Activated naive CD8-positive, alpha-beta T cell treated with anti-CD3 and anti-CD28 coated beads, Interleukin-2, amount 10 ng/mL, durations not matched to agents 7 days and 5 days (primary cell): ENCODE data around the gene ADAM29. TPM values are rescaled to one million over a fixed set of nuclear protein-coding genes. Genes with fewer than 3 reads are reported as not detected.
"Not testable (repeated sequence)": the region's sequence is repeated elsewhere in the genome, so short reads cannot be mapped to it uniquely, and the experiment has no call there.

Experiments used
- ATAC-seq: fragments of 150-1000 bp; cut with Tn5 transposase; one replicate; pipeline ENCODE4 v1.10.0; 2021; ENCODE audit warnings: low read depth, moderate library complexity
- POLR2A ChIA-PET: fragments of 350-600 bp; sonication (Branson Sonifier 250); formaldehyde crosslinking; loops from one replicate; lab custom pipeline; 2021; ENCODE audit warnings: antibody characterized with exemption; lab: Charles Lee
- DNase-seq: peaks from one replicate; pipeline ENCODE4 v3.0.0; 2021
- H3K27ac Mint-ChIP-seq: one replicate; pipeline ENCODE4 v1.8.0; 2022; ENCODE audit warnings: mild to moderate bottlenecking, mixed read lengths
- H3K27me3 Mint-ChIP-seq: one replicate; pipeline ENCODE4 v1.8.0; 2022; ENCODE audit warnings: mild to moderate bottlenecking, moderate library complexity, mixed read lengths
- H3K36me3 Mint-ChIP-seq: one replicate; pipeline ENCODE4 v1.8.0; 2021; ENCODE audit warnings: mild to moderate bottlenecking, mixed read lengths
- H3K4me1 Mint-ChIP-seq: one replicate; pipeline ENCODE4 v1.8.0; 2021; ENCODE audit warnings: mixed read lengths
- H3K4me3 Mint-ChIP-seq: one replicate; pipeline ENCODE4 v1.8.0; 2022; ENCODE audit warnings: mild to moderate bottlenecking, moderate library complexity, mixed read lengths
- H3K9me3 Mint-ChIP-seq: one replicate; pipeline ENCODE4 v1.8.0; 2021; ENCODE audit warnings: mixed read lengths
- total RNA-seq, 2 experiments: library from RNA; stranded (reverse); gene quantifications; one replicate each; pipeline ENCODE4 v1.2.3, GENCODE V29; 2021

Gene ADAM29
- total RNA-seq, 2 experiments from 2014 or later: not detected

DNA sequence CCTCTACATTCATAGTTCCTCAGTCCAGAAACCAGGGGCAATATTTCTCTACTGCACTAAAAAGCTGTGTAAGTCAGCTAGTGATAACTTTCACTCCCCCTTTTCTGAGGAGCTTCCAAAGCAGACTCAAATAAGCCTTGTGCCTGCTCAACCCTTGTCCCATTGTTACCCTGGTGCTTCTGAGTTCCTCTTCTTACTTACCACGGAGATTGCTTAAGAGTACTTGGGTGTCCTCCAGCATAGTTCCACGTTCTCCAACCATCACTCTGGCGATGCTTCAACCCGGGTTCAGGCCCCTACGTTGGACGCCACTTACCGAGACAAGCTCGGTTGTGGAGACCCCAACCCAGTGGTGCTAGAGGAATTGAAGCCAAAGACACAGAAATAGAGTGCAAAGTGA, 71.6 kb downstream of the ADAM29 start:
- DNase-seq (no peak), ATAC-seq (no peak)
- Mint-ChIP-seq H3K27ac (no peak overlapping the region), H3K4me3 (no peak overlapping the region), H3K9me3 (peaks cover 1% of the 10 kb centered on the region), H3K36me3 (no peaks in the 10 kb centered on the region), H3K4me1 (no peaks in the 10 kb centered on the region), H3K27me3 (no peaks in the 10 kb centered on the region)
- POLR2A ChIA-PET: no interaction called here

DNA sequence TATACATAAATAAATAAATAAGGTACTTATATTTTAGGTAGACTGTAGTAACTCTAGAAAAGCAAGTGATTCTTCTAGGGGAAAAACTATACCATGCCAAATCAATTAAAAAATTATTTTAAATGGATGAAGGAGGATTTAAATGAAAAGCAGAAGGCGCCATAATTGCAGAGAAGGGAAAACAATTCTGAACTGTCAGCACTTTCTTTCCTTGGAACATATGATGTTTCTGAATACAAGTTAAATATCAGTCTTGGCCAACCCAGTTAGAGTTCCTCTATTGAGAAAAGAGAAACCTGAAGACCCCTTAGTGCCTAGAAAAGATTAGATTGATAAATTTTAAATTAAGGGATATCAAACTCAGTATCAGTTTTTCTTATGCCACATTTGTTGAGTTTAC, 75.8 kb downstream of the ADAM29 start:
- no peak overlapping the region for H3K27ac Mint-ChIP-seq
- H3K4me1 Mint-ChIP-seq: no peaks in the 10 kb centered on the region
- no peak for DNase-seq
- H3K27me3 Mint-ChIP-seq: no peaks in the 10 kb centered on the region
- H3K36me3 Mint-ChIP-seq: no peaks in the 10 kb centered on the region
- H3K4me3 Mint-ChIP-seq: no peak overlapping the region
- ATAC-seq: no peak
- POLR2A ChIA-PET: no interaction called here
- no peaks in the 10 kb centered on the region for H3K9me3 Mint-ChIP-seq

DNA sequence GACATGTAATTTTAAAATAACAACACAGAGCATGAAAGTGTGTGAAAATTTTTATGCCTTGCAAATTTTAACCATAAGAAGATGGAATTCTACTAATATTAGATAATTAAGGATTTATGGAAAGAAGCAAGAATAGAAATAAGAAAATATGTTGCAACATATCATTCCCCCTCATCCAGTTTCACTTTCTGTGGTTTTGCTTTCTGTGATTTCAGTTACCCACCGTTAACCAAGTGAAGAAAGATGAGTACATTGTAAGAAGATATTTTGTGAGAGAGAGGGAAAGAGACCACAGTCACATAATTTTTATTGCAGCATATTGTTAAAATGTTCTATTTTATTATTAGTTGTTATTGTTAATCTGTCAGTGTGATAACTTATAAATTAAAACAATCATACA, 77.9 kb downstream of the ADAM29 start:
- Mint-ChIP-seq H3K36me3 (no peaks in the 10 kb centered on the region), H3K4me1 (no peaks in the 10 kb centered on the region), H3K4me3 (no peak overlapping the region), H3K27me3 (no peaks in the 10 kb centered on the region), H3K9me3 (no peaks in the 10 kb centered on the region), H3K27ac (no peak overlapping the region)
- ATAC-seq (no peak), DNase-seq (no peak)
- POLR2A ChIA-PET: no interaction called here

DNA sequence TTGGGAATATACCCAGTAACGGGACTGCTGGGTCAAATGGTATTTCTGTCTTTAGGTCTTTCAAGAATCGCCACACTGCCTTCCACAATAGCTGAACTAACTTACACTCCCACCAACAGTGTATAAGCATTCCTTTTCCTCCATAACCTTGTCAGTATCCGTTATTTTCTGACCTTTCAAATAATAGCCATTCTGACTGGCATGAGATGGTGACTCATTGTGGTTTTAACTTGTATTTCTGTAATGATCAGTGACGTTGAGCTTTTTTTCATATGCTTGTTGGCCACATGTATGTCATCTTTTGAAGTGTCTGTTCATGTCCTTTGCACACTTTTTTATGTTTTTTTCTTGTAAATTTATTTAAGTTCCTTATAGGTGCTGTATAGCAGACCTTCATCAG, 81.2 kb downstream of the ADAM29 start:
- POLR2A ChIA-PET: no interaction called here
- no peaks in the 10 kb centered on the region for H3K9me3 Mint-ChIP-seq
- no peak overlapping the region for H3K4me3 Mint-ChIP-seq
- H3K27ac Mint-ChIP-seq: no peak overlapping the region
- no peaks in the 10 kb centered on the region for H3K4me1 Mint-ChIP-seq
- DNase-seq (no peak), ATAC-seq (no peak)
- H3K27me3 Mint-ChIP-seq: no peaks in the 10 kb centered on the region
- H3K36me3 Mint-ChIP-seq: no peaks in the 10 kb centered on the region

DNA sequence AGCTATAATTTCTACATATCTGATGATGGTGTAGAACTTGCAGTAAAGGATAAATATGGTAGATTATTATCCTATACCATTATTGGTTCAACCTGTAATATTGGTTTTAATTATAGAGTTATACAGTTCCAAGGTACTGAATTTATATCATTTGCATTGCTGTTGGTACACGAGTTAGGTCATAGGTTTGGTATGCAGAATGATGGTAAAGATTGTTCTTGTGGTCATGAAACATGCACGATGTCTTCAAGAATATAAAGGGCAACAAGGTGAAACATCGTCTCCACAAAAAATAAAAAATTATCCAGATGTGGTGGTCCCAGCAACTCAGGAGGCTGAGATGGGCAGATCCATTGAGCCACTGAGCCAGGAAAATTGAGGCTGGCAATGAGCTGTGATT, 99.6 kb downstream of the ADAM29 start:
- Mint-ChIP-seq H3K4me3 (no peak overlapping the region), H3K27me3 (no peaks in the 10 kb centered on the region), H3K4me1 (no peaks in the 10 kb centered on the region), H3K9me3 (no peaks in the 10 kb centered on the region), H3K27ac (no peak overlapping the region), H3K36me3 (no peaks in the 10 kb centered on the region)
- ATAC-seq (no peak), DNase-seq (no peak)
- POLR2A ChIA-PET: no interaction called here

DNA sequence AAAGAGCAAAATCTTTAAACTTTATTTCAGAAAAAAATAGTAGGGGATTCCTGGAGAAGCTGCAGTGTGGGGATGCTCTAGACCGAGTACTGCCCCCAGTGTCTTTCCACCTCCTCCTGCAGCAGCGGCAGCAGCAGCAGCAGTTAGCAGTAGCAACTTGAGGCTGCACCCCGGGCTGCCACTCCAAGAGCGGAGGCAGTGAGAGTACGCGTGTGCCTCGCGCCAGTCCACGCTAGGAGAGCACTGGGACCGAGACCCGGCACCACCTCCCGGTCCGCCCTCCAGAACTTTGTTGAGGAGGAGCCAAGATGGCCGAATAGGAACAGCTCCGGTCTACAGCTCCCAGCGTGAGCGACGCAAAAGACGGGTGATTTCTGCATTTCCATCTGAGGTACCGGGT, 101.3 kb downstream of the ADAM29 start:
- DNase-seq, H3K27me3 Mint-ChIP-seq, H3K4me3 Mint-ChIP-seq, H3K27ac Mint-ChIP-seq, ATAC-seq, H3K9me3 Mint-ChIP-seq, H3K4me1 Mint-ChIP-seq, POLR2A ChIA-PET, H3K36me3 Mint-ChIP-seq: not testable (repeated sequence)

Other genes with a start within 250 kb of the ADAM29 start
- not detected for gene GLRA3, start 89.1 kb upstream of the ADAM29 start, total RNA-seq